ENCODE measurements around the gene CRYL1.

CRYL1 gene

GRCh38 chr13:20461860-20462532 is 63.7 kb downstream of the CRYL1 start:
- H3K4me1 ChIP-seq: no peaks in the 10 kb centered on the region
- DNase-seq: no peak

GRCh38 chr13:20461481-20461859 is 64.2 kb downstream of the CRYL1 start:
- H3K27me3 ChIP-seq: no peaks in the 10 kb centered on the region
- no peaks in the 10 kb centered on the region for H3K9me3 ChIP-seq
- no peak overlapping the region for H3K4me3 ChIP-seq (ENCODE audit: low read depth, low read length)
- no peak for TF ChIP-seq CTCF (IDR thresholded peaks at IDR 0.05; ENCODE audit: low read depth, low read length)
- H3K4me1 ChIP-seq: no peaks in the 10 kb centered on the region
- no peaks in the 10 kb centered on the region for H3K36me3 ChIP-seq
- no peak for DNase-seq

More at GRCh38 chr13:20461860-20462532, 63.7 kb downstream of the CRYL1 start:
- Histone ChIP-seq H3K36me3 (no peaks in the 10 kb centered on the region), H3K27me3 (no peaks in the 10 kb centered on the region), H3K4me3 (ENCODE audit: low read depth, low read length) (no peak overlapping the region), H3K9me3 (no peaks in the 10 kb centered on the region)
- TF ChIP-seq CTCF (IDR thresholded peaks at IDR 0.05; ENCODE audit: low read depth, low read length): no peak

- TF ChIP-seq CTCF (IDR thresholded peaks at IDR 0.05; ENCODE audit: low read depth, low read length): no peak
- Histone ChIP-seq H3K27me3 (no peaks in the 10 kb centered on the region), H3K9me3 (no peaks in the 10 kb centered on the region), H3K4me3 (ENCODE audit: low read depth, low read length) (no peak overlapping the region), H3K4me1 (no peaks in the 10 kb centered on the region), H3K36me3 (no peaks in the 10 kb centered on the region)
- DNase-seq: no peak
Observed at GRCh38 chr13:20460761-20461160, 64.9 kb downstream of the CRYL1 start.

GRCh38 chr13:20457670-20458069 is 68.0 kb downstream of the CRYL1 start:
- no peaks in the 10 kb centered on the region for H3K9me3 ChIP-seq
- no peak for TF ChIP-seq CTCF (IDR thresholded peaks at IDR 0.05; ENCODE audit: low read depth, low read length)
- H3K36me3 ChIP-seq: no peaks in the 10 kb centered on the region
- H3K4me1 ChIP-seq: no peaks in the 10 kb centered on the region
- H3K27me3 ChIP-seq: no peaks in the 10 kb centered on the region
- no peak for DNase-seq
- H3K4me3 ChIP-seq (ENCODE audit: low read depth, low read length): no peak overlapping the region

- H3K4me1 ChIP-seq: no peaks in the 10 kb centered on the region
- no peak for DNase-seq
- H3K36me3 ChIP-seq: no peaks in the 10 kb centered on the region
- no peaks in the 10 kb centered on the region for H3K27me3 ChIP-seq
- no peak for TF ChIP-seq CTCF (IDR thresholded peaks at IDR 0.05; ENCODE audit: low read depth, low read length)
- no peaks in the 10 kb centered on the region for H3K9me3 ChIP-seq
- no peak overlapping the region for H3K4me3 ChIP-seq (ENCODE audit: low read depth, low read length)
Observed at GRCh38 chr13:20456737-20457136, 68.9 kb downstream of the CRYL1 start.

GRCh38 chr13:20451397-20451796 is 74.3 kb downstream of the CRYL1 start:
- no peaks in the 10 kb centered on the region for H3K36me3 ChIP-seq
- TF ChIP-seq CTCF (IDR thresholded peaks at IDR 0.05; ENCODE audit: low read depth, low read length): no peak
- no peaks in the 10 kb centered on the region for H3K27me3 ChIP-seq
- H3K4me1 ChIP-seq: no peaks in the 10 kb centered on the region
- H3K9me3 ChIP-seq: no peaks in the 10 kb centered on the region
- DNase-seq: no peak
- no peak overlapping the region for H3K4me3 ChIP-seq (ENCODE audit: low read depth, low read length)
